NCI-H524 (cell line): ENCODE results near the gene EPS8L3.
"Not testable (repeated sequence)": the region's sequence is repeated elsewhere in the genome, so short reads cannot be mapped to it uniquely, and the experiment has no call there.

ENCODE experiments used
- DNase-seq, 2 experiments: peaks; one replicate each; lab custom pipeline; 2025; lab: John Stamatoyannopoulos, UW

EPS8L3 gene

DNA sequence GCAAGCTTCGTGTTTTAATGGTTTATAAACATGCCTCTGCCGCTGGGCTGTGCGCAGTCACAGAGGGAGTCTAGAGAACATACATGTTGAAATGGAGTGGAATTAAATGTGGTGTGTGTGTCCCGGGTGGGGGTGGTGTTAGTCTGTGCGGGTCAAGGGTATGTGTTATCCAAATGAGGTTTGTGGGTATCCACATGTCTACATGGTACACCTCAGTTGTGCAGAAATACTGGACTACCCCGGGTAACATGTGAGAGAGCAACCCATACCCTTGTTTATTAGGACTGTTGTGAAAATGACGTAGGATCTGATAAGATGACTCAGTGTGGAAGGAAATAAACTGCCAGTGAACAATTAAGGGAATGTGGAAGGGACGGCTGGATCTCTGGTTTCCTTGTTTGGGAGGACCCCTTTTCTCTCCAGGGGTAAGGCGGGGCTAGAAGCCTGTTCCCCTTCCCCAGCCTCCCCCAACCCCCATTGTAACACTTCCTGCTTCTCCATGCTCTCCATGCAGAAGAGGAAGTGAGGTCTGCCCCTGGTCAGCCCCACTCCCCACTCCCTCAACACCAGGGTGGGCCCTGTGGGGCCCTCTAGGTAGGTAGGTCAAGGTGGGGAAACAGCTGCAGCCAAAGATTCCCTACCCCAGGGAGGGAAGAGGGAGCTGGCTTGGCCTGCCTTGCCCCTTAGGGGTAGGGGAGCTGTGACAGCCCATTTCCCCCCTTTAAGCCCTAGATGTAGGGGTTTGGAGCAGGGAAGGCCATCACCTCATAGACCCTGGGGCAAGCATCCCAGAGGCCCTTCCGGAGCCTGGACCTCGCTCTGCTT lies 690 bp downstream of the EPS8L3 start:
- no peak for DNase-seq

DNA sequence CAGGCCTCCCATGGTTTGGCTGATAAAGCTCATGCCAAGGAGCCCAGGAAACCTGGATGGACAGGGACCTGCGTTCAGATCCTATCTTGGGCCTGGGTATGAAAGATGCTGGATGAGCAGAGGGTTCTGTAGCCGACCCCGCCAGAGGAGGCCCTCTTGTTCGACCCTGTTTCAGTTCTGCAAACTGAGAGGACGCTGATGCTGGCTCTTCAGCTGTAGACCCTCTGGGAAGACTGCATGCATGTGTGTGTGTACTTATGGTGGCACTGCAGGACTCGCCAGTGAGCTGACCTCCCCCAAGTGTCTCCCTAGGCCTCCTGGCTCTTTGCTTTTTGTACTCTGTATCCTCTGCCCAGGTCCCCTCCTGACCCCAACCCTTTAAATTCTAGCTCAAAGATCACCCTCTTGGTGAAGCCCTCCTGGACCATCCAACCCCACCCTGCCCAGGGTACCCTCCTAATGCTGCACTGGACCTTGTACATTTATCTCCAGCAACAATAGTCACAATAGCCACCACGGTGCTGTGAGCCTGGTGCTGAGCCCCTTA lies 1.6 kb downstream of the EPS8L3 start:
- DNase-seq: no peak

DNA sequence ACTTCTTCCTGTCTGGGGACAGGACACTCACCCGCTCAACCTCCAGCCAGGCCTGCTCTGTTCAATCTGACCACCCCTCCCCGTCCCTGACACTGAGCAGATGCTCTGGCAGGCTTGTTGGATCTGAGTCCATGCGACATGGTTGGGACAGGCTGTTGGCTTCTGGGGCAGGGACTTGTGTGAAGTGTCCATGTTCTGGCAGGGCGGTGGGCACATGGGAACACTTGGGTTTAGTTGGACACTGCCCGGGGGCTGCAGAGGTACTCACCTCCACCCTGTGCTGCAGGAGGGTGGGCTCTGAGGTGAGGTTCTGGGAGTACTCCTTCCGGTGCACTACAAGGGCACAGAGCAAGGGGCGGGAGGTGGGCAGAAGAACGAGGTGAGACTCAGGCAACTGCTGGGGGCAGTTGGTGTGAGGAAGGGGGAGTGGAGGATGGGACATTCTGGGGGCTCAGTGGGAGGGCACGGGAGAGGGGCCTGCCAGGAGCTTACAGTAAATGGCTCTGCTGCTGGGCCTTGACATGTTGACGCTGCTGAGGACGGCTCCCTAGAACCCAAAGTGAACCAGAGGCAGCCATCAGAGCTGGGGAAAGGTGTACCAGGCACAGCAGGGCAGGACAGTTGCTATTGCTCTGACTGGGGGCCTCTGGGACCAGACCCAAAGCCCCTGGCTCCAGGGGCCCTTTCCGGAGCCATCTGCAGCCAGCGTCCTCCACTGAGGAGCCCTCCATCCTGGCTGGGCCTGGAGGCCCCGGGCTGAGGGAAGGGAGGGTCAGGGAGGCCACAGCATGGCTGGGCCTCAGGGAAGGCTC lies 2.3 kb downstream of the EPS8L3 start:
- DNase-seq: no peak

DNA sequence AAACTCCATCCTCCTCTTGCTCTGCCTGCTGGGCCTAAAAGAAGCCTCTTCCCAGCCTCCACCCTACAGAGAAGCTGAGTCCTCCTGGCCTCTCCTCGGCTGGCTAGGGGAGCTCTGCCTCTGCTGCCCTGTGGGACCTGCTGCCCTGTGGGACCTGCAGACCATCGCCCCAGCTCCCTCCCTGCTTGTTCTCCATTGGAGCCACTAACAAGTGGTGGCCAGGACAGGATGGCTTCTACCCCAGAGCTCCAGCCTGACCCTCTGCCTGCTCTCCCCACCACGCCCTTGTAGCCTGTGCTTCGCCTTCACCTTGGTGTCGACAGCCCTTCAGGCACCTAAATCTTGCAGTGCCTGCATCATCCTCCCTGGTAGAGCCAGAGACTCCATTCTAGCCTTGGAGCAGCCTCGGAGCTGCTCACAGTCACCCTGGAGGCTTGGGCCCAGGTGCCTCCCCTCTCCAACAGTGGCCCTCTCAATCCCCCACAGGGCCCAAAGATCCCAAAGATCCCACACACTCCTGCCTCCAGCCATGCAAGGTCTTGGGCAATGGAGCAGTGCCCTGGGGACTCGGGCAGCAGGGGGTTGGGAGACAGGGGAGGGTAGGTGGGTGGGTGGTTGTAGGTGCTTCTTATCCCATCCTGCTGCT lies 3.0 kb downstream of the EPS8L3 start:
- no peak for DNase-seq

GRCh38 chr1:109759513-109760334 lies 4.0 kb downstream of the EPS8L3 start:
- no peak for DNase-seq

DNA sequence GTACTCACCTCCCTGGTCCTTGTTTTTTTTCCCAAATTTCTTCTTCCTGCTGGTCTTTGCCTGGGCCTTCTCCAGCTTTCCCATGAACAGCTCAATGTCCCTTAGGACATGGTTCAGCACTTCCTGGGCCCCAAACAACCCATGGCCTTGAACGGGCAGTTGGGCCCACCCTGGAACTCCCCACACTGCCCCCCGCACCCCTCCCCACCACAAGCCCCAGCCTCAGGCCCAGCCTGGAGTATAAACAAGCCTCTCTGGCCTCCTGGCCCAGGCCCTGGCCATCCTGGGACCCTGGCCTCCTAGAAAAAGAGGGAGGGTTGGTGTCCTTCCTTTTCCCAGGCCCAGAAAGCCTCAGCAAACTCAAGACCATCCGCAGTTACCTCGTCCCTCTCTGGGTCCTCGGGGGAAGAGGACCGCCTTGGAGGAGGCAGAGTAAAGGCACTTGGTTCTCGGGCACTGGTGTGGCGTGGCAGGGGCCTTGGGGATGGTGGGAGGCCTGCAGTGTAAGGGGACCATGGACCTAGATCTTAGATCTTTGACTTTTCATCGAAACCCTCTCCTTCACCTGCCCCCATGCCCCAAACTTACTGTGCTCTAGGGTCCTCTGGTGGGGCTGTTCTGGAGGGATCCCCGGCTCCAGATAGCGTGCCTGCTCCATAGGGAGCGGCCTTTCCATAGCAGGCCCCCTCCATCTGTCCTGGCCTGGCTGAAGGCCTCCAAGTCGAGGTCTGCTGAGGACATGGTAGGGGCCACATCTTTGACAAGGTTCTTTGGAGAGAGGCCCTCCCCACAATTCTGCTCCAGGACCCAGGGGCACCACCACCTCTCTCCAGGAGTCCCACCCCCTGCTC lies 5.6 kb downstream of the EPS8L3 start:
- no peak for DNase-seq

DNA sequence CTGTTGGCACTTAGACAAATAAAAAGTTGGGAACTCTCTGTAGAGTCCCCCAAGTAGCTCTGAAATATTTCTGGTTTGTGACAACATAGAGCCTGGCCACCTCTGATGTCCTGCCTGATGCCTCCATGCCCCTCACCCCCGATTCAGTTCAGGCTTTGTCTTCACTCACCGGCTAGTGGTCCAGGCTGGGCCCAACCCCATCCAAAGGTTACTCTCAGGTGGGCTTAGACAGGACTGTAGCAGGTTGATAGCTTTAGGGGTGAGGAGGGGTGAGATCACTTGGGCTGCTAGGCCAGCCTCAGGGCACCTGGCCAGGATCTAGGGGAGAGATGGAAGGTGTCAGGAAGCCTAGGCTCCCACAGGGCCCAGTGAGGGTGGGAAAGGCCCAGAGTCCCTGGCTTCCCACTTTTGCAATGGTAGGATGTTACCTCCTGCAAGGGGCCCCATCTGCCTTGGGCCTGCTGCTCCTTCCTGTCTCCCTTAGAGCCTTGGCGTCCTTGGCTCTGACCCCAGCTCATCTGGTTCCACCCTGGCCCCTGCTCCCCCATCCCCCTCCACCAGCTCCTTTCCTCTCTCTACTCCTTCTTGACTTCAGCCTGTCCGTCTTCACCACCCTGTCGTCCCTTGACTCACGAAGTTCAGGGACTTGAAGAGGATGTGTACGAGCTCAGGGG lies 6.7 kb downstream of the EPS8L3 start:
- no peak for DNase-seq

- DNase-seq: not testable (repeated sequence)
Observed at GRCh38 chr1:109756325-109756724, 7.4 kb downstream of the EPS8L3 start.

- DNase-seq: no peak
Observed at GRCh38 chr1:109754738-109755137, 9.0 kb downstream of the EPS8L3 start.

DNA sequence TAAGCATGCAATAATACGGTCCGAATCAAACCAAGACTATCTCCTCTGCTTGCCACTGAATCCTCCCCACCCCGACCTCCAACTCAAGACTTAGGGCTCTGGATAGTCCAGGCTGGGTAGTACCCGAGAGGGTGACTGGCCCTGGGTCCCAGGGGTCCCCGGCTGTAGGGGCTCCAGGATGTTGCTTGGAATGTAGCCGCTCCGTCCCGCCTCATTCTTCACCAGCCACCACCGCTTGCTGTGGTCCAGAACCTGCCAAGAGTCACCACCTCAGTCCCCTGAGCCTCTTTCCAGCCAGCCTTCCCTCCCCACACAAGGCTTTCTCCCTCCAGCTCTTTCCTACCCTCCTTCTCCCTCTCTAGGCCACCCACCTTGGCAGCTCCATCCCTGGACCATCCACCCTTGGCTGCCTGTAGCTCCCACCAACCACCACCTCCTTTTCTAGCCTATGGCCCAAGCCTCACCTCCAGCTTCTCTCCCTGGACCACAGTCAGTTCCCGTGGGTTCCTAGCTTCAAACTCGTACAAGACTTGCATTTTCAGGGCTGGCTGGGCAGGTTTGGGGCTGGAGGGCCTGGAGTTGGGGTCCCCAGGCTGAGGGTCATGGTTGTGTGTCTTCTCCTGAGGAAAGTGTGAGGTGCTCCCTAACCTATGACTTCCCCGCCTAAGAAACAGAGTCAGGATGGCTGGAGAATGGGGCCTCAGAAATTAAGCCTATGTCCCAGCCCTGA lies 12.0 kb downstream of the EPS8L3 start:
- no peak for DNase-seq

DNA sequence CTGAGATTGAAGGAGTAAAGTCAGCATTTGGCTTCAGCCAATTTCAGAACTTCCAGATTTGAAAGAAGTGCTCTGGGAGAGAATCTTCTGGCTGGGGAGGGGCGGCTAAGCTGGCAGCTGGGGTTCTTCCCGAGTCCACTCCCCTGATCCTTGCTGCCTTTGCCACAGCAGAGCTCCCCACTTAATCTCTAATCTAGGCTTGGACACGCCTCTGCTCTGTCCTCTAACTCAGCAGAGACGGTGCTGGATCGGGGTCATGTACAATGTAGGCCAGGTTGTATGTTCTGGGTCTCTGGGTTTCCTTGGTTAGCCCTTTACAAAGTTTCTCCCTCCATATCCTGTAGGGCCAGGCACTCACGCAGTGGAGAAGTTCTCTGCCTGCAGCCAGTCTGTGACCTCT lies 12.8 kb downstream of the EPS8L3 start:
- no peak for DNase-seq

GRCh38 chr1:109750241-109750882 lies 13.4 kb downstream of the EPS8L3 start:
- DNase-seq: no peak

GRCh38 chr1:109749221-109749620 lies 14.5 kb downstream of the EPS8L3 start:
- no peak for DNase-seq

DNA sequence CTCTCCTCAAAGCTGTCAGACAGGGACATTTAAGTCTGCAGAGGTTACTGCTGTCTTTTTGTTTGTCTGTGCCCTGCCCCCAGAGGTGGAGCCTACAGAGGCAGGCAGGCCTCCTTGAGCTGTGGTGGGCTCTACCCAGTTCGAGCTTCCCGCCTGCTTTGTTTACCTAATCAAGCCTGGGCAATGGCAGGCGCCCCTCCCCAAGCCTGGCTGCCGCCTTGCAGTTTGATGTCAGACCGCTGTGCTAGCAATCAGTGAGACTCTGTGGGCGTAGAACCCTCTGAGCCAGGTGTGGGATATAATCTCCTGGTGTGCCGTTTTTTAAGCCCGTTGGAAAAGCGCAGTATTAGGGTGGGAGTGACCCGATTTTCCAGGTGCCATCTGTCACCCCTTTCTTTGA lies 15.4 kb downstream of the EPS8L3 start:
- not testable (repeated sequence) for DNase-seq

GRCh38 chr1:109740615-109741373 lies 22.9 kb downstream of the EPS8L3 start, which contains the start of gene GSTM3:
TSS of gene GSTM3 (minus strand) at chr1:109741038. CDS start at chr1:109740287, 751 bp downstream.
- DNase-seq: peak in 1 of 2 experiments; percentile 33

- DNase-seq: peak; percentile 42 to 56
Observed at GRCh38 chr1:109739738-109740614, 23.7 kb downstream of the EPS8L3 start.
